ENCODE results near the gene GGT7.

- TF ChIP-seq, protein P1, sequence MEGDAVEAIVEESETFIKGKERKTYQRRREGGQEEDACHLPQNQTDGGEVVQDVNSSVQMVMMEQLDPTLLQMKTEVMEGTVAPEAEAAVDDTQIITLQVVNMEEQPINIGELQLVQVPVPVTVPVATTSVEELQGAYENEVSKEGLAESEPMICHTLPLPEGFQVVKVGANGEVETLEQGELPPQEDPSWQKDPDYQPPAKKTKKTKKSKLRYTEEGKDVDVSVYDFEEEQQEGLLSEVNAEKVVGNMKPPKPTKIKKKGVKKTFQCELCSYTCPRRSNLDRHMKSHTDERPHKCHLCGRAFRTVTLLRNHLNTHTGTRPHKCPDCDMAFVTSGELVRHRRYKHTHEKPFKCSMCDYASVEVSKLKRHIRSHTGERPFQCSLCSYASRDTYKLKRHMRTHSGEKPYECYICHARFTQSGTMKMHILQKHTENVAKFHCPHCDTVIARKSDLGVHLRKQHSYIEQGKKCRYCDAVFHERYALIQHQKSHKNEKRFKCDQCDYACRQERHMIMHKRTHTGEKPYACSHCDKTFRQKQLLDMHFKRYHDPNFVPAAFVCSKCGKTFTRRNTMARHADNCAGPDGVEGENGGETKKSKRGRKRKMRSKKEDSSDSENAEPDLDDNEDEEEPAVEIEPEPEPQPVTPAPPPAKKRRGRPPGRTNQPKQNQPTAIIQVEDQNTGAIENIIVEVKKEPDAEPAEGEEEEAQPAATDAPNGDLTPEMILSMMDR (IDR thresholded peaks at IDR 0.05), result no peak
- TF ChIP-seq POLR2A (IDR thresholded peaks at IDR 0.05), result no peak
These were observed 11.1 kb downstream of the GGT7 start for GRCh38 chr20:34861386-34862084.
